ENCODE measurements around the gene S100A5. TPM values are rescaled to one million over a fixed set of nuclear protein-coding genes. Genes with fewer than 3 reads are reported as not detected.

Gene S100A5
- total RNA-seq, 4 donors from 2014 or later: not detected

- ATAC-seq (peak; percentile 83 to 86), DNase-seq (peak; percentile 80 to 88)
- no peak for TF ChIP-seq POLR2A (IDR thresholded peaks at IDR 0.05)
- peak; percentile 78 to 90 (median 84) for TF ChIP-seq CTCF (IDR thresholded peaks at IDR 0.05 in 4 of 5, conservative IDR thresholded peaks at IDR 0.05 in 1 of 5)
- intact Hi-C loops (cut with DNase I; ENCODE audit: low total_unique reads): loop anchor here (1.0 kb wide), 2 partner anchors 46 to 177 kb away; no protein-coding TSS in a partner anchor
- H3K4me3 ChIP-seq: no peak overlapping the region
- H3K9me3 ChIP-seq: no peaks in the 10 kb centered on the region
- peaks cover 14 to 27% of the 10 kb centered on the region in 2 donors for H3K4me1 ChIP-seq
- in situ Hi-C loops (cut with MboI; ENCODE audit: low sequenced_read_pairs in 4 of 4): no loop called here
- H3K27ac ChIP-seq: peak overlapping the region; percentile 59 to 77 (median 67)
- H3K36me3 ChIP-seq: no peaks in the 10 kb centered on the region
- H3K27me3 ChIP-seq: no peaks in the 10 kb centered on the region
Measured at GRCh38 chr1:153572569-153573015, 31.9 kb upstream of the S100A5 start.

GRCh38 chr1:153571706-153572105 is 31.0 kb upstream of the S100A5 start:
- peaks cover 23 to 36% of the 10 kb centered on the region in 2 donors for H3K4me1 ChIP-seq
- H3K9me3 ChIP-seq: no peaks in the 10 kb centered on the region
- no peaks in the 10 kb centered on the region for H3K27me3 ChIP-seq
- H3K36me3 ChIP-seq: no peaks in the 10 kb centered on the region
- peak overlapping the region in 2 of 4 donors; percentile 70 to 77 for H3K27ac ChIP-seq
- in situ Hi-C loops (cut with MboI; ENCODE audit: low sequenced_read_pairs in 4 of 4): no loop called here
- DNase-seq (no peak), ATAC-seq (no peak)
- intact Hi-C loops (cut with DNase I; ENCODE audit: low total_unique reads): loop anchor here (1.0 kb wide), 2 partner anchors 47 to 178 kb away; no protein-coding TSS in a partner anchor
- no peak overlapping the region for H3K4me3 ChIP-seq
- TF ChIP-seq POLR2A (IDR thresholded peaks at IDR 0.05) (no peak), CTCF (IDR thresholded peaks at IDR 0.05 in 4 of 5, conservative IDR thresholded peaks at IDR 0.05 in 1 of 5) (no peak)

DNA sequence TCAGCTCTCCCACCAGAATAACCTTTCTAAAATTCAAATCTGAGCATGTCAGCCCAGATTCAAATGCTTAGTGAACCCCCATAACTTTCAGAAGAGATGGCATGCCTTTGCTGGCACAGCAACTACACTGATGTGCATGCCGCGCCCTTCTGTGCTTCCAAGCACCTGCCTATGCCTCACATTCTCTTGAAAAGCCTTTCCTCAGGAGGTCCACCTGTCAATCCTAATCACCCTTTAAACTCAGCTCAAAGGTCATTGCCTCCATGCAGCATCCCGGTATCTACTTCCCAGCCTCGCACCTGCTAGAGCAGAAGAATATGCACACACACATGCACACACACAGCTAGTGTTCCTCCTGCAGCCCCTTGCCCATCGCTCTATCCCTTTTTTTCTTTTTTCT is 30.1 kb upstream of the S100A5 start:
- H3K4me1 ChIP-seq: peaks cover 29 to 44% of the 10 kb centered on the region in 2 donors
- no peaks in the 10 kb centered on the region for H3K36me3 ChIP-seq
- H3K27ac ChIP-seq: no peak overlapping the region
- intact Hi-C loops (cut with DNase I; ENCODE audit: low total_unique reads): no loop called here
- in situ Hi-C loops (cut with MboI; ENCODE audit: low sequenced_read_pairs in 4 of 4): no loop called here
- DNase-seq (no peak), ATAC-seq (no peak)
- H3K9me3 ChIP-seq: no peaks in the 10 kb centered on the region
- H3K4me3 ChIP-seq: no peak overlapping the region
- TF ChIP-seq POLR2A (IDR thresholded peaks at IDR 0.05) (no peak), CTCF (IDR thresholded peaks at IDR 0.05 in 4 of 5, conservative IDR thresholded peaks at IDR 0.05 in 1 of 5) (no peak)
- no peaks in the 10 kb centered on the region for H3K27me3 ChIP-seq

GRCh38 chr1:153569465-153569864 is 28.7 kb upstream of the S100A5 start:
- H3K27me3 ChIP-seq: no peaks in the 10 kb centered on the region
- H3K36me3 ChIP-seq: no peaks in the 10 kb centered on the region
- ATAC-seq (no peak), DNase-seq (no peak)
- no peaks in the 10 kb centered on the region for H3K9me3 ChIP-seq
- in situ Hi-C loops (cut with MboI; ENCODE audit: low sequenced_read_pairs in 4 of 4): loop anchor here in 3 of 4 donors (5.0 to 10.0 kb wide), 2 partner anchors 37 to 55 kb away; no protein-coding TSS in a partner anchor
- H3K4me1 ChIP-seq: peaks cover 34 to 51% of the 10 kb centered on the region in 2 donors
- TF ChIP-seq POLR2A (IDR thresholded peaks at IDR 0.05) (no peak), CTCF (IDR thresholded peaks at IDR 0.05 in 4 of 5, conservative IDR thresholded peaks at IDR 0.05 in 1 of 5) (no peak)
- no peak overlapping the region for H3K4me3 ChIP-seq
- intact Hi-C loops (cut with DNase I; ENCODE audit: low total_unique reads): loop anchor here (5.0 to 10.0 kb wide), 3 partner anchors 103 to 418 kb away; partner anchors contain the start of genes ILF2, RAB13 and S100A9
- H3K27ac ChIP-seq: no peak overlapping the region

Measured in gastrocnemius medialis (tissue), 4 donors.